Transverse colon (tissue), 4 donors: Measurements from ENCODE around the gene VWF. TPM values are rescaled to one million over a fixed set of nuclear protein-coding genes. Genes with fewer than 3 reads are reported as not detected.

Experiments
- DNase-seq: peaks from one replicate; pipeline ENCODE4 v3.0.0-alpha.2; 2019
- H3K27ac ChIP-seq, 4 donors: fragments of 200-600 bp; sonication (generic); 2 replicates each; pipeline ENCODE4 v1.5.1; 2016 to 2018; ENCODE audit warnings: inconsistent platforms in 4 of 4
- H3K27me3 ChIP-seq: fragments of 200-600 bp; sonication (generic); 2 replicates; pipeline ENCODE4 v1.5.1; 2017; ENCODE audit warnings: inconsistent platforms
- H3K36me3 ChIP-seq, 4 donors: fragments of 200-600 bp; sonication (generic); 2 replicates each; pipeline ENCODE4 v1.5.1; 2017 to 2019; ENCODE audit warnings: inconsistent platforms in 4 of 4
- H3K4me1 ChIP-seq, 4 donors: fragments of 200-600 bp; sonication (generic); 2 replicates each; pipeline ENCODE4 v1.5.1; 2017 to 2020; ENCODE audit warnings: inconsistent platforms in 4 of 4
- H3K4me3 ChIP-seq, 4 donors: fragments of 200-600 bp; sonication (generic); 1 replicate in 1 of 4; 2 replicates in 3 of 4; pipeline versions ENCODE4 v1.5.1 to v1.6.1; 2017 to 2019; ENCODE audit warnings: inconsistent platforms in 4 of 4
- H3K9me3 ChIP-seq, 2 donors: fragments of 200-600 bp; sonication (generic); 2 replicates each; pipeline ENCODE4 v1.5.1; 2017 to 2019; ENCODE audit warnings: inconsistent platforms in 2 of 2
- CTCF ChIP-seq, 5 experiments: fragments of 200-600 bp in 3 of 5; fragments of 450-650 bp in 2 of 5; sonication (generic) in 3 of 5; IDR thresholded peaks; 1 replicate in 2 of 5; 2 replicates in 3 of 5; pipeline ENCODE4 v1.5.1; 2016 to 2017; ENCODE audit warnings: antibody characterized with exemption in 5 of 5, inconsistent platforms in 3 of 5, mild to moderate bottlenecking in 2 of 5, moderate library complexity in 1 of 5
- EP300 ChIP-seq: sonication (generic); formaldehyde crosslinking; IDR thresholded peaks from one replicate; pipeline ENCODE4 v1.6.1; 2017; ENCODE audit warnings: antibody characterized with exemption, low read depth
- POLR2A ChIP-seq: fragments of 450-650 bp; IDR thresholded peaks from one replicate; pipeline ENCODE4 v1.6.1; 2016; ENCODE audit warnings: antibody characterized with exemption, mild to moderate bottlenecking, moderate library complexity
- POLR2AphosphoS5 ChIP-seq, 3 donors: sonication (generic); formaldehyde crosslinking; IDR thresholded peaks; one replicate each; pipeline ENCODE4 v1.6.1; 2016; ENCODE audit warnings: antibody characterized with exemption in 3 of 3
- whole genome bisulfite sequencing, 2 donors: methylation state at CpG; one replicate each; pipeline ENCODE4 v1.1.5; 2018; ENCODE audit warnings: low coverage in 1 of 2; 5-methylcytosine and 5-hydroxymethylcytosine counted together
- in situ Hi-C, 4 donors: fragments of 200-750 bp; cut with MboI; loops; one replicate each; pipeline versions ENCODE4 v1.15.0 to v1.15.1; 2017; ENCODE audit warnings: low sequenced_read_pairs in 3 of 4, low pct_ligation_motif_present in 1 of 4, low pct_unique_long_range_greater_than_20kb in 1 of 4
- intact Hi-C: fragments of 100-400 bp; cut with DNase I; formaldehyde crosslinking; loops from one replicate; pipeline ENCODE4 v1.15.1; 2023; ENCODE audit warnings: low total_unique reads
- total RNA-seq, 4 donors: library from RNA; depleted of rRNA; stranded (reverse); fragments of >200 nt; gene quantifications; one replicate each; pipeline ENCODE4 v1.1.0, GENCODE V29; 2016

VWF gene
- total RNA-seq, 4 donors from 2014 or later: 31.3 to 71.2 (median 51.5) TPM

DNA sequence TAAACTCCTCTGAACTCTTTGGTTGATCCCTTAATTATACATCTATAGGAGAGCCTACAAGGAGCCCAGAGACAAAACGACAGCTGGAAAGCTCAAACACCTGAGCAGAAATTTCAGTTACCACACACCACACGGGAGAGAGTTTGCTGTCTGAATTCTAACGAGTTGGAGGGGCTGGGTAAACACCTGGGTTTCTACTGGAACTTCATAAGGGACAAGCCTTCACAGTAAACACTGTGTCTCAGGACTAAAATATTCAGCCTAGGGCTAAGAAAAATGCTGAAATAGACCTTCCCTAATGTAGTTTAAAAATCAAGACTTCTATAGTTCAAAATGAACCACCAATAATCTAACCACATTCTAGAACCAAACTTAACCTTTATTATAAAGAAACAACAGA lies 169.8 kb downstream of the VWF start:
- in situ Hi-C loops (no loop called here), intact Hi-C loops (no loop called here)
- peaks cover 10% of the 10 kb centered on the region for H3K27me3 ChIP-seq
- H3K36me3 ChIP-seq: no peaks in the 10 kb centered on the region
- no peaks in the 10 kb centered on the region for H3K4me1 ChIP-seq
- H3K9me3 ChIP-seq: no peaks in the 10 kb centered on the region
- WGBS, 2 donors: 28 to 43% methylated on average over 1 to 3 of the region's 3 CpGs
- H3K27ac ChIP-seq: no peak overlapping the region
- TF ChIP-seq CTCF (IDR thresholded peaks at IDR 0.05): no peak
- TF ChIP-seq POLR2A: no peak
- no peak for TF ChIP-seq POLR2AphosphoS5 (IDR thresholded peaks at IDR 0.05)
- no peak for TF ChIP-seq EP300
- DNase-seq: no peak
- no peak overlapping the region for H3K4me3 ChIP-seq

- no peaks in the 10 kb centered on the region for H3K36me3 ChIP-seq
- intact Hi-C loops (no loop called here), in situ Hi-C loops (no loop called here)
- H3K27ac ChIP-seq: no peak overlapping the region
- no peak for DNase-seq
- 74 to 75% methylated on average over 3 to 5 of the region's 5 CpGs for WGBS, 2 donors
- no peaks in the 10 kb centered on the region for H3K4me1 ChIP-seq
- no peak for TF ChIP-seq CTCF (IDR thresholded peaks at IDR 0.05)
- TF ChIP-seq EP300: no peak
- no peak for TF ChIP-seq POLR2A
- TF ChIP-seq POLR2AphosphoS5 (IDR thresholded peaks at IDR 0.05): no peak
- no peak overlapping the region for H3K4me3 ChIP-seq
- no peaks in the 10 kb centered on the region for H3K9me3 ChIP-seq
- peaks cover 10% of the 10 kb centered on the region for H3K27me3 ChIP-seq
These were observed 170.5 kb downstream of the VWF start for GRCh38 chr12:5953835-5954586.

- in situ Hi-C loops: no loop called here
- WGBS, 2 donors: 88 to 91% methylated on average over 3 of the region's 3 CpGs
- Histone ChIP-seq H3K4me3 (no peak overlapping the region), H3K9me3 (no peaks in the 10 kb centered on the region), H3K27me3 (peaks cover 16% of the 10 kb centered on the region), H3K36me3 (no peaks in the 10 kb centered on the region), H3K4me1 (no peaks in the 10 kb centered on the region), H3K27ac (no peak overlapping the region)
- DNase-seq: no peak
- TF ChIP-seq POLR2AphosphoS5 (IDR thresholded peaks at IDR 0.05): no peak
- intact Hi-C loops: no loop called here
These were observed 172.4 kb downstream of the VWF start for GRCh38 chr12:5952031-5952430.

DNA sequence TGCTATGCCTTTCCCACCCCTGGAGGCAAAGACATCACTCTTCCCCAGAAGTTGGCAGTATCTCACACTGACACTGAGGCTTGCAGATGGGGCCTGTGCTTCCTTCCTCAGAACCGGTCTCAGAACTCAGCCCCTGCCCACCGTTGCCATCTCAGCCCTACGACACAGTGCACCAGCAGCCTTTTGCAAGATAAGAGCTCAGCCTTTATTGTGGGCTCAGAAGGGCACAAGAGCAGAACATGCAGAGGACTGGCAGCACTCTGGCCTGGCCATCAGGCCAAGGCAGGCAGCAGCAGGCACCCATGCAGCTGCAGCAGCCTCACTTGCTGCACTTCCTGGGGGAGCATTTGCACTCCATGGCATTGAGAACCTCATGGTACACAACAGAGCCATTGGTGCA lies 175.8 kb downstream of the VWF start:
- in situ Hi-C loops: no loop called here

More for the DNA sequence above, 175.8 kb downstream of the VWF start:
- Histone ChIP-seq H3K9me3 (no peaks in the 10 kb centered on the region), H3K27ac (no peak overlapping the region), H3K27me3 (peaks cover 45% of the 10 kb centered on the region), H3K4me1 (peaks cover 0 to 9% (median 8%) of the 10 kb centered on the region in 4 donors), H3K4me3 (no peak overlapping the region), H3K36me3 (no peaks in the 10 kb centered on the region)
- WGBS, 2 donors: 61 to 84% methylated on average over 2 to 3 of the region's 3 CpGs
- intact Hi-C loops: no loop called here
- TF ChIP-seq EP300: no peak
- no peak for TF ChIP-seq CTCF (IDR thresholded peaks at IDR 0.05)
- no peak for DNase-seq
